PC-9 (cell line): ENCODE results near the gene ITSN1.

ENCODE experiments used
- EZH2 ChIP-seq: fragments of 200-600 bp; sonication (generic); IDR thresholded peaks from 2 replicates; pipeline ENCODE4 v1.8.0; 2017; ENCODE audit warnings: antibody characterized with exemption, low read depth
- TF ChIP-seq, protein P1 (sequence below): fragments of 200-600 bp; sonication (generic); conservative IDR thresholded peaks from 2 replicates; pipeline ENCODE4 v1.6.1; 2017; ENCODE audit warnings: mixed run types, antibody characterized with exemption, mild to moderate bottlenecking, moderate library complexity

DNA sequence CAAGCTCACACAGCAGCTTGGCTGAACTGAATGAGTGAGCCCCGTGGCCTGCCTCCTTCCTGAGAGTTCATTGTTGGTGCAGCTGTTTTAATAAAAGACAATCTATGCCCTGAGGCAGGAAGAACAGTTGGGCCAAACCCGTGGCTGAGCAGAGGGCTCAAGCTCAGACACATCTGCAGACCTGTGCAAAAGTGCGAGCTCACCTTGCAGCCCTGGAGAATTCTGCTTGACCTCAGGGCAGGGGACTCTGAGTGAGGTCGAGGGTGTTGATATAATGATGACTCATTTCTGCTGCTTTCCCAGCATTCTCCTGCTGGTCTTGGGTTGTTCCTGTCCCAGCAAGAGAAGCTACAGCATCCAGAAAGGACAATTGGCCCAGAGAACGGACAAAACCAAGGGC lies 212.3 kb downstream of the ITSN1 start:
- TF ChIP-seq, protein P1, sequence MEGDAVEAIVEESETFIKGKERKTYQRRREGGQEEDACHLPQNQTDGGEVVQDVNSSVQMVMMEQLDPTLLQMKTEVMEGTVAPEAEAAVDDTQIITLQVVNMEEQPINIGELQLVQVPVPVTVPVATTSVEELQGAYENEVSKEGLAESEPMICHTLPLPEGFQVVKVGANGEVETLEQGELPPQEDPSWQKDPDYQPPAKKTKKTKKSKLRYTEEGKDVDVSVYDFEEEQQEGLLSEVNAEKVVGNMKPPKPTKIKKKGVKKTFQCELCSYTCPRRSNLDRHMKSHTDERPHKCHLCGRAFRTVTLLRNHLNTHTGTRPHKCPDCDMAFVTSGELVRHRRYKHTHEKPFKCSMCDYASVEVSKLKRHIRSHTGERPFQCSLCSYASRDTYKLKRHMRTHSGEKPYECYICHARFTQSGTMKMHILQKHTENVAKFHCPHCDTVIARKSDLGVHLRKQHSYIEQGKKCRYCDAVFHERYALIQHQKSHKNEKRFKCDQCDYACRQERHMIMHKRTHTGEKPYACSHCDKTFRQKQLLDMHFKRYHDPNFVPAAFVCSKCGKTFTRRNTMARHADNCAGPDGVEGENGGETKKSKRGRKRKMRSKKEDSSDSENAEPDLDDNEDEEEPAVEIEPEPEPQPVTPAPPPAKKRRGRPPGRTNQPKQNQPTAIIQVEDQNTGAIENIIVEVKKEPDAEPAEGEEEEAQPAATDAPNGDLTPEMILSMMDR: no peak
- TF ChIP-seq EZH2: no peak
